HG03521 (cell line): ENCODE measurements around the gene TECR.
"Not testable (repeated sequence)": the region's sequence is repeated elsewhere in the genome, so short reads cannot be mapped to it uniquely, and the experiment has no call there.

Experiments used
- ATAC-seq: cut with Tn5 transposase; IDR thresholded peaks from one replicate; pipeline ENCODE4 v1.9.1; 2021; ENCODE audit warnings: mild to moderate bottlenecking, moderate library complexity; ENCODE audit not compliant: unreplicated experiment

Gene TECR

GRCh38 chr19:14533450-14533849, 4.1 kb downstream of the TECR start:
- no peak for ATAC-seq

DNA sequence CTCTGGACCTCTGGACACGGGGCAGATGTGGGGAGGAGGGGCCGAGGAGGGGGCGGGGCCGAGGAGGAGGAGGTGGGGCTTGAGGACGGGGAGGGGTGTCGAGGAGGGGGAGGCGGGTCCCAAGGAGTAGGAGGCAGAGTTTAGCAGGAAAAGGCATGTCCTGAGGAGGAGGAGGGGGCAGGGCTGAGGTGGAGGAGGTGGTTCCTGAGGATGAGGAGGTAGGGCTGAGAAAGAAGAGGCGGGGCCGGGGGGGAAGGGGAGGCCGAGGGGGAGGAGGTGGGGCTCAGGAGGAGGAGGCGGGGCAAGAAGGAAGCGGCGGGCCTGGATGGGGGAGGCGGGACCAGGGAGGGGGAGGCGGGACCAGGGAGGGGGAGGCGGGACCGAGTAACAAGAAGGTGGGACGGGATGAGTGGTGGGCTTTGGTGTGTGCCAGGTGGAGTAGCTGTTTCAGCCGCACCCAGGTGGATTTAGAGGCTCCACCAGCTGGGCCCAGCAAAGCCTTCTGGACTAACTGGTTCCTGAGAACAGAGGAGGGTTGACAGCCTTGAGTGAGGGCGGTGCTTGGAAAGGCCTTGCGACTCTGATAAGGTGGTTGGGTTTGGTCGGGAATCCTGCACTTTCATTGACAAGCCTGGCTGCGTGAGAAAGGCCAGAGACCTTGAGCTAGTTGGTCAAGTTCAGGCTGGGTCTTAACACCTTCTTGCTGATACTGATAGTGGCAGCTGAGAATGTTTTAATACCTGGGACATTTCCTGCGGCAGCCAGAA, 7.7 kb downstream of the TECR start:
- ATAC-seq = no peak

DNA sequence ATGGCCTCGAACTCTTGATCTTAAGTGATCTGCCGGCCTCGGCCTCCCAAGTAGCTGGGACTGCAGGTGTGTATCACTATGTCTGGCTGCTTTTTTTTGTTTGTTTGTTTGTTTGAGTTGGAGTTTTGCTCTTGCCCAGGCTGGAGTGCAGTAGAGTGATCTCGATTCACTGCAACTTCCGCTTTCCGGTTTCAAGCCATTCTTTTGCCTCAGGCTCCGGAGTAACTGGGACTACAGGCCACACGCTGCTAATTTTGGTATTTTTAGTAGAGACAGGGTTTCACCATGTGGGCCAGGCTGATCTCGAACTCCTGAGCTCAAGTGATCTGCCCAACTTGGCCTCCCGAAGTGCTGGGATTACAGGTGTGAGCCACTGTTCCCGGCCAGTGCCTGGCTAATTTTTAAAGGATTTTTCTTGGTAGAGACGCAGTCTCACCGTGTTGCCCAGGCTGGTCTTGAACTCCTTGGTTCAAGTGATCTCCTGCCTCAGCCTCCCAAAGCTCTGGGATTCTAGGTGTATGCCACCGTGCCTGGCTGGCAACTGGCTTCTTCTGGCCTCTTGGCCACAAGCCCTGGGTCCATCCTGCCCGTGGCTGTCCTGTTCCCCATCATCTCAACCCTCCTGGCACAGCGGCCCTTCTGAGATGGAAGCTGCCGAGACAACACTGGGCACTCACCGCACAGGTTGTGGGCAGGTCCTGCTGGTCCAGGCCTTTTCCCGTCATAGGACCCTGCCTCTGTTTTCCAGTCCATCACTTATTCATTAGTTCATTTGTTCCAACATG, 11.5 kb downstream of the TECR start:
- ATAC-seq = no peak

GRCh38 chr19:14541979-14542378, 12.6 kb downstream of the TECR start:
- ATAC-seq = not testable (repeated sequence)

GRCh38 chr19:14542711-14543328, 13.4 kb downstream of the TECR start:
- no peak for ATAC-seq

DNA sequence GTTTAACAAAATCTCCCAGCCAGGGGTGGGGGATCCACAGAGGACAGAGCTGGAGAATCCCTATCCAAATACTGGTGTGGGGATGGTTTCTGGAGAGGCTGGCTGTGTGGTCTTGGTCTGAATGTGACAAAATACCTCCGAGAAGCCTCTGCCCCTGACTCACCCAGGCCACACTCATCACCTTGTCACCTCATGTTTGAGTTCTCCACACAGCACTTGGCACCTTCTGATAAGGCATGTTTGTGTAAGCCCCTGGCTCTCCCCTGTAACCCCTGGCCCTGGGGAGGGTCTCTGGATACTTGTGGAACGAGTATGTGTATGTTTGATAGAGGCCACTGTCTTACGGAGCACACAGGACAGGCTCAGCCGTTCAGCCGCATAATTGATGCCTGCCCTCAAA, 14.7 kb downstream of the TECR start:
- no peak for ATAC-seq

DNA sequence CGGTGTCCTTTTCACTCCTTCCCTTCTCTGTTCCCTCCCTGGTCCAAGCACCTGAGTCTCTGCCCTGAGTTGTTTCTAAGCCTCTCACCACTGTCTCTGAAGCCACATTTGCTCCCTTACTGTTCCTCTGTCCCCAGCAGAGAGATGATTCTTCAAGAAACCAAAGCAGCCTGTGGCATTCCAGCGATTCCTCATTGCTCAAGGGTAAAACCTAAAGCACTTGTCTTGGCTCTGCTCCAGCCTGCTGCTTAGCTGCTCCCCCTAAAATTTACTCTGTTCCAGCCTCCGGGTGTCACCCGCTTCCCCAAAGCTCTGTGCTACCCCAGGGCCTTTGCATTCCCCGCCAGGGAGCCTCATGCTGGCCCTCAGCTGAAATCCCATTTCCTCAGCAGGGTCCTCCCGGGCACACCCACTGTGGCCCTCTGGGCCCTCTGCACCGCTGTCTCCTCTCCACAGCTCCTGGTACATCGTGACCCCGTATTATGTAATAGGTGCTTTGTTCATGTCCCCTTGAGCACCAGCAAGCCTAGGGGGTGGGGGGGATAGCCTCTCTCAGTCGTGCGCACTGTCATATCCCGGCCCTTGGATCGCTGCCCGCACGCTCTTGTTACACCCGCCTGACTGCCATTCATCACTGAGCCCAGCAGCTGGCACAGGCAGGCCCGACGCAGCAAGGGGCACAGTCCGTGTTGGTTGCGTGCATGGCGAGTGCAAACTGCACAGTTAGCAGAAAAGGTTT, 15.8 kb downstream of the TECR start:
- no peak for ATAC-seq

- ATAC-seq = no peak
These were observed 16.3 kb downstream of the TECR start for GRCh38 chr19:14545716-14546082.

GRCh38 chr19:14550201-14550754, 20.9 kb downstream of the TECR start:
- no peak for ATAC-seq

GRCh38 chr19:14551134-14552005, 22.0 kb downstream of the TECR start:
- ATAC-seq = not testable (repeated sequence)

GRCh38 chr19:14552006-14552360, 22.6 kb downstream of the TECR start:
- not testable (repeated sequence) for ATAC-seq

- ATAC-seq = no peak
These were observed 23.9 kb downstream of the TECR start for GRCh38 chr19:14553042-14553938.

GRCh38 chr19:14553939-14554243, 24.5 kb downstream of the TECR start:
- ATAC-seq = no peak

- ATAC-seq = no peak
These were observed 25.0 kb downstream of the TECR start for GRCh38 chr19:14554382-14554812.

GRCh38 chr19:14555918-14556661, 26.7 kb downstream of the TECR start:
- no peak for ATAC-seq

DNA sequence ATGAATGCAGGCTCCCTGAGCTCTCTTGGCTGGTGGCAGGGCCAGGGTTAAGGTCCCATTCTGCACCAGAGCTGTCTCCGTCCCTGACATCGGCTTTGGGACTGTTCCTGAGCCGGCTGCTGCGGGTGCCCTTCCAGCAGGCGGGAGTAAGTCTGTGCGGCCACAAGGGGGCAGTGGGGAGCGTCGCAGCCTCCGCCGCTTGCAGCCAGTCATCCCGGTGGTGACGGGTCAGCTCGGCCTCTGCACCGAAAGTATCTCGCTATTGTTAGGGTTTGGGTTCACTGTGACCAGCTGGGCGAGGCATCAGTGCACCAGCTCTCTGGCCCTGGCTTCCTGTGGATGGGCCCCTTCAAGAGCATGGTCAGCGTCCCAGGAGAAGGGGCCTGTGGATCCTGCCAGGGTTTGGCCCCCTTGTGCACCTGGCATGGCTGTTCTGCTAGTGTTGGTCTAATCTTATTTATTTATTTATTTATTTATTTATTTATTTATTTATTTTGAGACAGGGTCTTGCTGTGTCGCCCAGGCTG, 27.3 kb downstream of the TECR start:
- no peak for ATAC-seq

GRCh38 chr19:14558370-14559066, 29.1 kb downstream of the TECR start:
- ATAC-seq = no peak
